M059J (cell line): Measurements from ENCODE around the gene ADAP1. TPM values are rescaled to one million over a fixed set of nuclear protein-coding genes. Genes with fewer than 3 reads are reported as not detected.
A peak's percentile ranks its signal among the peaks of the same experiment; 100 is the strongest.
"Not testable (repeated sequence)": the region's sequence is repeated elsewhere in the genome, so short reads cannot be mapped to it uniquely, and the experiment has no call there.

Source experiments
- DNase-seq: peaks from one replicate; pipeline ENCODE4 v3.0.0-alpha.2; 2012; ENCODE audit warnings: low read depth
- total RNA-seq: library from RNA; depleted of rRNA; stranded (reverse); fragments of >200 nt; shearing (Covaris generic); gene quantifications from 2 replicates; pipeline ENCODE4 v1.2.3, GENCODE V29; 2014; rRNA removed

ADAP1 gene, protein sequence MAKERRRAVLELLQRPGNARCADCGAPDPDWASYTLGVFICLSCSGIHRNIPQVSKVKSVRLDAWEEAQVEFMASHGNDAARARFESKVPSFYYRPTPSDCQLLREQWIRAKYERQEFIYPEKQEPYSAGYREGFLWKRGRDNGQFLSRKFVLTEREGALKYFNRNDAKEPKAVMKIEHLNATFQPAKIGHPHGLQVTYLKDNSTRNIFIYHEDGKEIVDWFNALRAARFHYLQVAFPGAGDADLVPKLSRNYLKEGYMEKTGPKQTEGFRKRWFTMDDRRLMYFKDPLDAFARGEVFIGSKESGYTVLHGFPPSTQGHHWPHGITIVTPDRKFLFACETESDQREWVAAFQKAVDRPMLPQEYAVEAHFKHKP
- 0.37 and 0.84 TPM in 2 replicates for total RNA-seq

DNA sequence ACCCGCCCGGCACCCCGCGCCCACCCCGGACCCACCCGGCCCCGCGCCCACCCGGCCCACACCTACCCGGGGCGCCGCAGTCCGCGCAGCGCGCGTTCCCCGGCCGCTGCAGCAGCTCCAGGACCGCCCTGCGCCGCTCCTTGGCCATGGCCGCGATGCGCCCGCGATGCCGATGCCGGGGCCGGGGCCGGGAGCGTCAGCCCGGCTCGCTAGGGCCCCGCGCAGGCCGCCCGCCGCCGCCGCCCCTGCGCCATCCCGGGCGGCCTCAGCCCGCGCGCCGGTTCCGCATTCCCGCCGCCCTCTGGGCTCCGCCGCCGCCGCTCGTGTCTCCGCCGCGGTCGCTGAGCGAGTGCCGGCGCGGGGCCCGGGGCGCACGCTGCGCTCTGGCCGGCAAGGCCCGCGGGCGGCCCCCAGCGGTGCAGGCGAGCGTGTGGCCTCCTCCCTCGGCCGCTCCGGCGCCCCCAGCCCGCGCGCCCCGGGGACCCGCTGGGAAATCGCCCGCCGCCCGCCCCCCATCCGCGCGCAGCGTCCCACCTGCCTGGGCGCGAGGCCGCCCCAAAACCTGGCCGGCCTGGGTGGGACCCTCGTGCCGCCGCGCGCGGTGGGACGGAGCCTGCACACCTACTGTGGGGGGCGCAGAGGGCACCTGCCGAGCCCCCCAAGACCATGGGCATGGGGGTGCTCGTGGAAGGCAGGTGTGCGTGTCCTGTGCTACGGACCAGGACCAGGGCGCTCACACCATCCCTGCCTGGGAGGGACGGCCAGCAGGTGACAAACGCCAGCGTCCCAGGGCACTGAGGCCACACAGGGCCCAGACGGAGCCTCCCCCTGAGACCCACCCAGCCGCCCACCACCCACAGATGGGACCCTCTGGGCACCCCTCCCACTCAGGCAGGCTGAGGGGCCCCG is at the start of gene ADAP1:
TSS of gene ADAP1 (minus strand) at position 351 of the 909 bp plus-strand sequence. CDS start at position 148, 203 bp downstream.
- no peak for DNase-seq

DNA sequence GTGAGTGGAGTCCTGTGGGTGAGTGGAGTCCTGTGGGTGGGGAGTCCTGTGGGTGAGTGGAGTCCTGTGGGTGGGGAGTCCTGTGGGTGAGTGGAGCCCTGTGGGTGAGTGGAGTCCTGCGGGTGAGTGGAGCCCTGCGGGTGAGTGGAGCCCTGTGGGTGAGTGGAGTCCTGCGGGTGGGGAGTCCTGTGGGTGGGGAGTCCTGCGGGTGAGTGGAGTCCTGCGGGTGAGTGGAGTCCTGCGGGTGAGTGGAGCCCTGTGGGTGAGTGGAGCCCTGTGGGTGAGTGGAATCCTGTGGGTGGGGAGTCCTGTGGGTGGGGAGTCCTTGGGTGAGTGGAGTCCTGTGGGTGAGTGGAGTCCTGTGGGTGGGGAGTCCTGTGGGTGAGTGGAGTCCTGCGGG is 48.0 kb upstream of the ADAP1 start:
- DNase-seq, result not testable (repeated sequence)

DNA sequence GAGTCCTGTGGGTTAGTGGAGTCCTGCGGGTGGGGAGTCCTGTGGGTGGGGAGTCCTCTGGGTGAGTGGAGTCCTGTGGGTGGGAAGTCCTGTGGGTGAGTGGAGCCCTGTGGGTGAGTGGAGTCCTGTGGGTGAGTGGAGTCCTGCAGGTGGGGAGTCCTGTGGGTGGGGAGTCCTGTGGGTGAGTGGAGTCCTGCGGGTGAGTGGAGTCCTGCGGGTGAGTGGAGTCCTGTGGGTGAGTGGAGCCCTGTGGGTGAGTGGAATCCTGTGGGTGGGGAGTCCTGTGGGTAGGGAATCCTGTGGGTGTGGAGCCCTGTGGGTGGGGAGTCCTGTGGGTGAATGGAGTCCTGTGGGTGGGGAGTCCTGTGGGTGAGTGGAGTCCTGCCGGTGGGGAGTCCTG is 47.5 kb upstream of the ADAP1 start:
- DNase-seq, result not testable (repeated sequence)

DNA sequence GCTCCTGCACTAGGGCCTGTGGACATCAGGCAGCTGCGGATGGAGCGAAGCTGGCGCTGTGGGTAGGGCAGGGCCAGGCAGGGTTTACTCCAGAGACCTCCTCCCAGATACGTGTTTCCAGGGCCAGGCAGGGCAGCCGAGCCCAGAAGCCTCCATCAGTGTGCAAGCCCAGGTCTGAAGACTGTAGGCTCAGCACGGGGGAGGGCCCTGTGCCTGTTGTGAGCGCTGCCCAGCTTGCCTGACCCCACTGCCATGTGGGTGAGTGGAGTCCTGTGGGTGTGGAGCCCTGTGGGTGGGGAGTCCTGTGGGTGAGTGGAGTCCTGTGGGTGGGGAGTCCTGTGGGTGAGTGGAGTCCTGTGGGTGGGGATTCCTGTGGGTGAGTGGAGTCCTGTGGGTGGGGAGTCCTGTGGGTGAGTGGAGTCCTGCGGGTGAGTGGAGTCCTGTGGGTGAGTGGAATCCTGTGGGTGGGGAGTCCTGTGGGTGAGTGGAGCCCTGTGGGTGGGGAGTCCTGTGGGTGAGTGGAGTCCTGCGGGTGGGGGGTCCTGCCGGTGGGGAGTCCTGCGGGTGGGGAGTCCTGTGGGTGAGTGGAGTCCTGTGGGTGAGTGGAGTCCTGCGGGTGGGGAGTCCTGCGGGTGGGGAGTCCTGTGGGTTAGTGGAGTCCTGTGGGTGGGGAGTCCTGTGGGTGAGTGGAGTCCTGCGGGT is 46.7 kb upstream of the ADAP1 start:
- DNase-seq, result peak; percentile 16

DNA sequence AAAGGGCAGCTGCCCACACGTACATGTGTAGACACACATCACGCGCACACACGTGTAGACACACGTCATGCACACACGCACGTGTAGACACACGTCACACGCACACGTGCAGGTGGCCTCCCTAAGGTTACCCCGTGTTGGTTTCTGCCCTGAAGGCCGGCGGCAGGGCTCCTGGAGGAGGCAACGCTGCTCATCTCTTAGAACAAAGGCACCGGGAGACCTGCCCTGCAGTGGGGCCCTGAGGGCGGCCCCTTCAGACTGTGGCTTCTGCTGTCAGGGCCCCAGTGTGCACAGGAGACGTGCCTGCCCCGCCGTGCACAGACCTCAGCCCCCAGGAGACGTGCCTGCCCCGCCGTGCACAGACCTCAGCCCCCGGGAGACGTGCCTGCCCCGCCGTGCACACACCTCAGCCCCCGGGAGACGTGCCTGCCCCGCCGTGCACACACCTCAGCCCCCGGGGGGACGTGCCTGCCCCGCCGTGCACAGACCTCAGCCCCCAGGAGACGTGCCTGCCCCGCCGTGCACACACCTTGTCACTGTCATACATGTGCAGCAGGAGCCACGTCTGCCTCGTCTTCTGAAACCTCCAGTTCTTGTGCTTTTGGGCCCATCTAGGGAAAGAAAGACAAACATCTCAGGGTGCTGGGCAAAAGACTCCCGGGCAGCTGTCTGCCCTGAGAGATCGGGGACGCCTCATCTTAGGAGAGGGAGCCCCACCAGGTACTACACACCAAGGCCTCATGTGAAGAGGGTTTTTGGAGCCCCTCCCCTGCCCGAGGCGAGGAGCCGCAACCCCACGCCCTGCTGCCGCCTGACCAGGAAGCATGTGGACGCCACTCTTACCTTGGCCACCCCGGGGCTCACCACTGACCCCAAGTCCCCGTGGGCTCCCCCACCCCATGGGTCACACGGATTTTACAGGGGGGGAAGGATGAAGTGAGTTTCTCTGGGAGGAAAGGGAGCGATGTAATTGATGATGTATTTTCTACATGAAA is 45.8 kb upstream of the ADAP1 start:
- DNase-seq, result no peak

DNA sequence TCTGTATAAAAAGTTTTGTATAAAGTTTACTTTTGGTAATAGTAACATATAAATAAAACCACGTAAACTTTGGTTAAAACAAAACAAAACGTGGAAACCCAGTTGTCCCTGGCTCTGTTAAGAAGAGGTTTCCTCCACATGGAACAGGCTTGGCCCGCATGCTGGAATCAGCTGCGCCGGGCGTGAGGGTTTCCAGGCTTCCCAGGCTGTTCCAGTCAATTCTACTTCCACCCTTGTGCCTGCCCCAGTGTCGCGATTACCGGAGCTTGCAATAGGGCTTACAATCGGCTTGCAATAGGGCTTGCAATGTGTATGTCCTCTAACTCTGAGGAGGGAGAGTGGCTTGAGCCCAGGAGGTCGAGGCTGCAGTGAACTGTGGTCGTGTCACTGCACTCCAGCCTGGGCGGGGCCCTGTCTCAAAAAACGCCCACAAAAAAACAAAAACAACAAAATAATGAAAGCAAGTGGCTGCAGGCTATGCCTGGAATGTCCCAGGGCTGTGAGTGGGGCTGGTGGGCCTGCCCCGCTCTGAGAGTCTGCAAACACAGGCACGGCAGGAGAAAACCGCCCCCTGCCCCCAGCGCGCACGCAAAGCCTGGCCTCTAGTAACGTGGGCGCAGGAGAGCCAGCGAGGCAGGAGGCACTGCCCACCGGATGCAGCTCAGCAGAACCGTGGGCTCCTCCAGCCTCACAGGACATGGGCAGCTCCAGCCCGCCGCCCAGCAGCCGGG is 44.8 kb upstream of the ADAP1 start:
- no peak for DNase-seq

DNA sequence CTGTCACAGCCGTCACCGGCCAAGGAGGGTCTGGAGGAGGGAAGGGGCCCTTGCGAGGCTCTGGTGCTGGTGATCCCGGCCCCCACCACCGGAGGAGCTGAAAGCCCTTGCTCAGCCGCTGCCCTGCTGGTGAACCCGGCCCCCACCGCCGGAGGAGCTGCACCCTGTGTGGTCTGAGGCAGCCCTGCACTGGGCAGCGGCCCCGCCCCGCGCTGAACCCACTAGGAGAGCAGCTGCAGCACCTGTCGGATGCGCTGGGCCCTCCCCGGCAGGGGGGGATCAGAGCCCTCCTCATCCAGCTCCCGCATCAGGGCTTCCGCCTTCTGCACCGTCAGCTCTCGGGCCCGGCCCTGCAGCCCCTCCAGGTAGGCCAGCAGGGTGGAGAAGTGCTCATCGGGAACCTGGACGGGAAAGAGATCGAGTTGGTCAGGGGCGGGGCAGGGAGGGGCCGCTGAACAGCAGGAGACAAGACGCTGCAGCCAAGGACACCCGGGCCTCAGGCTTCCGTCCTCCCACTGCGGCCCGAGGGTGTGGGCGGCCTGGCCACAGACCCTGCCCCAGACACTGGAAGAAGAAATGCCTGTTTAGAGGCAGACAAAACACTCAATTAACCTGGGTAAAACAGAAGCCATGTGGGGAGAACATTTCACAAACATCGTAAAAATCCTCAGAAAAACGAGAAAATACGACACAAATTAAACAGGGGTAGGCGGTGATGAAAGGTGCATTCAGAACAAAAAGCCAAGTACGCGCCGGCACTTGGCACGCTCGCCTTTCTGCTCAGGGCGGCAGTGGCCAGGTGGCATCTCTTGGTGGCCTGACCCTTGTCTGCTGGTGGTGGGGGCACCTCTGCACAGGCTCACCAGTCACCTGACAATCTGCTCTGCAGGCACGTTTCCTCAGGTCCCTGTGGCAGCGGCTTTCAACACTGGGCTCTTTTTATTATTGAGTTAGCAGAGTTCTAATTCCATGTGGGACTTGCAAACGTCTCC is 43.2 kb upstream of the ADAP1 start:
- no peak for DNase-seq

DNA sequence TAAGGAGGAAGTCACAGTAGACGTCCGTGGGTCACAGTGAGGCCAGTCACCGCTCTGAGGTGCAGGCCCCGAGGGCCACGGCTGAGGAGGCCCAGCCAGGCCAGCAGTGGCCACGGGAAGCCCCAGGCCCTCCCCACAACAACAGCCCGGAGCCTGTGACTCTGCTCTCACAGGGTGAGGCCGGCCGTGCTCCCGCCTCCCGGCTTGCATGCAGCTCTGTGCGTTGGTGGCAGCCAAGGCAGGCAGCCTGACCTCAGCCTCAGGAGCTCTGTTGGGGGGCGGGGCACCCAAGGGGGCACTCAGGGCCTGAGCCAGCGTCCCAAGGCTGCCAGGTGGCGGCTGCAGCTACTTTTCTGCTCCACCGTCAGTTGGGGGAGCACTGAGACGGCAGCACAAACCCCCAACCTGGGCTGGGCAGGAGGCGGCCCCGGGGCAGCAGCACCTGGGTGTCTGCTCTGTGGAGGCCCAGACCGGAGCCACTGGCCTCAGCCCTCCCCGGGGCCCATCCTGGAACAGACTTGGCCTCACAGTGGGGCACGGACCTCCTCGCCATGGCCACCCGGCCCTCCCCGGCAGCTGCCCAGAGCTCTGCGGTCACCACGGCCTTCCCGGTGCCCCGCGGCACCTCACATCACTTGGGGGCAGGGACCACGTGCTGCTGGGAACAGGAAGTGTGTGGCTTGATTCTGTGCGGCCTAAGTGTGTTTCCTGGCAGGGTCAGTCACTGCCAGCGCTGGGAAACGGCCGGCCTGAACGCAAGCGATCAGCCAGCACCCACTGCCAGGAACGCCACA is 41.8 kb upstream of the ADAP1 start:
- no peak for DNase-seq

DNA sequence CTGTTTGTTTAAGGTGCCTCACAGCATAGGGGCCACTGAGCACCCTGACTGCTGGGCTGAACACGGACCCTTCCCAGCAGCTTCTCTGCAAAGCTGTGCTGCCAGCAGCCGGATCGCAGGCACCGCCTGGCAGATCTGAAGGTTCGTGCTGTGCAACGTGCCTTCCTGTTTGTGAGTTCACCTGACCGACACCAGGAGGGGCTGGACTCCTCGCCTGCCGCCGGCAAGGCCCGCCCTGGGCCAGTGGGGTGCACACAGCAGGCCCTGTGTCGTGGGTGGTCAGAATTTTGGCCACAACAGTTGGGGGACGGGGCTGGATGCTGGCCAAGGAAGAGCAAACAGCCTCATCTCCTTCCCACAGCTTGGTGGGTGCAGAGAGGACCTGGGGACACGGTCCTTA is 41.1 kb upstream of the ADAP1 start:
- no peak for DNase-seq

DNA sequence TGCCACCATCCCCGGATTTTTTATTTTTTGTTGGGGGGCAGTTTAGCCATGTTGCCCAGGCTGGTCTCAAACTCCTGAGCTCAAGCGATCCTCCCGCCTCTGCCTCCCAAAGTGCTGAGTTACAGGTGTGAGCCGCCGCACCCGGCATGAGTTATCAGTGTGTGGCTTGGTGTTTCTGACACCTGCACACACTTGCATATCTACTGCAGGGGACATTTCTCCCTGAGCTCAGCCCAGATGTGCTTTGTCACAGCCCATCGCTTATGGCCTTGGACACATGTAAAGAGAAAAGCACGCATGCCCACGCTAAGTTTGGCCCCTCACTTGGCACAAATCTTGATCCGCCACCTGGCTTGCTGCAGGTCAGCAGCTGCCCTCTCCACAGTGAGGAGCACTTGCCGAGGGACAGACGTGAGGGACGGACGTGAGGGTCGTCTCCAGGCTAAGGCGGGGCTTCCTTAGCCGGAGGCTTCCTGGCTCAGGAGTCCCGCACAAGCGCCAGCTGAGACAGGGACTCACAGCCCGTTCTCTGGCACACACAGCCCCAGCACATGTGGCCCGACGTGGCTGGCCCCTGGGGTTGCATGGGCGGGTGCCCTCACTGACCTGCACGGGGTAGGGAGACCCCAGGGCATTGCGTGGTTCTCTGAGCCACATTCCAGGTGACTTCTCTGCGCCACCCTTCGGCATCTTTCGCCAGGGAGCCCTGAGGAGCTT is 40.3 kb upstream of the ADAP1 start:
- DNase-seq, result no peak

DNA sequence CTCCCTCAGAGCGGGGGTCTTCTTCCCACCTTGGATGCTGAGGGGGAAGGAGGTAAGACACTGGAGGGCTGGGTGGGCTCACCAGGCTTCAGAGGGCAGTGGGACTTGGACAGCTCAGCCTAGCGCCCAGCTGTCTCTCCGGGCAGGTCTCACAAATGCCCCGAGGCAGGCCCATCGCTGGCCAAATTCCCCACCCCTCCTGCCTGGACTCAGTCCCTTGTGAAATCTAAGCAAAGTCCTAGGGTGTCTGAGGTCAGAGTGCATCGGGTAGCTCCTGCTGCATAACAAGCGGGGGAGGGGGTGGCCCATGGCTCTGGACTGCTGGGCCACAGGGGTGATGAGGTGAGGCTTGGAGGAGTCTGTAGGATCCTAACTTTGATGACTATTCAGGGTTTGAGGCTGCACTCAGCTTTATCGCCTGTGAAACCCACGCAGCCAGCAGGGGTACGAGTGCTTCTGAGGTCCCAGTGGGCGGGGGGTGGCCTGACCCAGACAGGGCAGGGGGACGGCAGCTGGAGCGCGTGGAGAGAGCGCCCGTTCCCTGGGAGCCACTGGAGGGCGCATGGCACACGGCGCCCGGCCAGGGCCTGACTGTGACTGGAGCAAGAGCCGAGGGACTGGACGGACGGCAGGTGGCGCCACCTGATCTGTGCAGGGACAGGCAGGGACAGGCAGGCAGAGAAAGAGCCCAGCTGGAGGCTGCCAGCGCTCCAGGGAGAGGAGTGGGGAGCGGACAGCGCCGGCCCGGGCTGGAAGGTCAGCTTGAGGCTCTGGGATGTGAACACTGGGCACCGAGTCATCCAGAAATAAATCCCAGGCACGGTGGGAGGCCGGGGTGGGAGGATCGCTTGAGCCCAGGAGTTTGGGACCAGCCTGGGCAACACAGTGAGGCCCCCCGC is 38.5 kb upstream of the ADAP1 start:
- peak; percentile 92 for DNase-seq

DNA sequence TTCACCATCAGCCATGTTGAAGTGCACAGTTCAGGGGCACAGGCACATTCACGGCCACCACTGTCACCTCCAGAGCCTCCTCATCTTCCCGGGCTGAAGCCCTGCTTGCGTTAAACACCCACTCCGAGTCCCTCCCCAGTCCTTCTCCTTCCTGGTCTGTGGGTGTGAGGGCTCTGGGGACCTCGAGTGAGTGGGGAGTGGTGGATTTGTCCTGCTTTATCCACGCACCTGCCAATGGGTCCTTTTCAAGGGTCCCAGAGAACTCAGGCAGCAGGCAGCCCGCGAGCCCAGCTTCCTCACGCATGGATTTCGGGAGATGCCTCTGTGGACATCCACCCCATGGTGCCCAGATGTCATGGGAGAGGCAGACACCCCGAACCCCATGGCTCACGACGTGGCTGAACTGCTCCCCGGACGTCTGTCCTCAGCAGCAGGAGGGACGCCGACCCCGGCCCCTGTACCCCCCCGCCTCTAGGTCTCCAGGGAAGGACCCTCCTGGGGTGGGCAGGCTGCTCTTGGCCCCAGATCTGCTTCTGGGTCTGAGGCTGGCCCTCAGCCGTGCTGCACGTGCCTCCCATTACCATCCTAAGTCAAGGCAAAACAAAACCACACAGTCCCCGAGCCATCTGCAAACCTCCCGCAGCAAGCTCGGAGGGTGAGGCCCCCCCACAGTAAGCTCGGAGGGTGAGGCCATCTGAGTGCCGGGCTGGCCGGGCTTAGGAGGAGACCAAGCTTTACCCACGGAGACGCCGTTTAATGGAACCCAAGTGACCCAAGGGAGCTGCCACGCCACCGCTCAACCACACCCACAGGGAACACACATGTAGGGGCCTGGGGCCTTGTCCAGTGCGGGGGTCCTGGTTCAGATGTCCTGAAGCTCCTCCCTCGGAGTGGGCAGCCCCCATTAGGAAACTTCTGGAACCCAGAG is 37.5 kb upstream of the ADAP1 start:
- no peak for DNase-seq

DNA sequence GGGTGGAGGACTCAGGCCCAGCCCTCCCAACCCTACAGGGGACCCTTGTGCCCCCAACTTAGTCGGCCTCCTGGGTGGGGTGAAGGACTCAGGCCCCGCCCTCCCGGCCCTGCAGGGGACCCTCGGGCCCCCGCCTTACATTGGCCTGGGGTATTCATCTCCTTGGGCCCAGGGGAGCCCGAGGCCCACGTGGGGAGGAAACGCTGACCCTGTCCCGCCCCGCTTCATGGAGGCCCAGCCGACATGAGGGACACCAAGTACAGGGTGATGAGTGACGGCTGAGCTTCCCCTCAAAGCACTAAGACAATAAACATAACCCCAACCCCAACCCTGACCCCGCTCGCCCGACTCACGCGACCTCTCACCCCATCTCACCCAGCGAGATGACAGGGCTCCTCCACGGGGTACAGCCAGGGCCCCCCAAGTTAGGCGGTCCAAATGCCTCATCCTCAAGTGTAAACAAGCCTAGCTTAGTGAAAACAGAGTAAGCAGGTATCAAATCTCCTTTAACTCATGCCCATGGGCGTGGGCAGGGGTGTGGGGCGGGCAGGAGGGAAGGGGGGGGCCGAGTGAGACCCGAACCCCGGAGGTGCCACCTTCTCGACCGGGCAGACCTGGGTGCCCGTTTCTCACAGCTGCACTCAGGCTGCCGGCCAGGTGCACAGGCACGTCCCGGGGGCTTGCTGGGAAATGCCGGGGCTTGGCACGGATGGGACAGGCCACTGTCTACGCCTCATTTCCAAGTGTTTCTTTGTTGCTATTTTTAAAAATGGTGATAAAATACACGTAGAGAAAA is 36.7 kb upstream of the ADAP1 start:
- DNase-seq, result no peak

DNA sequence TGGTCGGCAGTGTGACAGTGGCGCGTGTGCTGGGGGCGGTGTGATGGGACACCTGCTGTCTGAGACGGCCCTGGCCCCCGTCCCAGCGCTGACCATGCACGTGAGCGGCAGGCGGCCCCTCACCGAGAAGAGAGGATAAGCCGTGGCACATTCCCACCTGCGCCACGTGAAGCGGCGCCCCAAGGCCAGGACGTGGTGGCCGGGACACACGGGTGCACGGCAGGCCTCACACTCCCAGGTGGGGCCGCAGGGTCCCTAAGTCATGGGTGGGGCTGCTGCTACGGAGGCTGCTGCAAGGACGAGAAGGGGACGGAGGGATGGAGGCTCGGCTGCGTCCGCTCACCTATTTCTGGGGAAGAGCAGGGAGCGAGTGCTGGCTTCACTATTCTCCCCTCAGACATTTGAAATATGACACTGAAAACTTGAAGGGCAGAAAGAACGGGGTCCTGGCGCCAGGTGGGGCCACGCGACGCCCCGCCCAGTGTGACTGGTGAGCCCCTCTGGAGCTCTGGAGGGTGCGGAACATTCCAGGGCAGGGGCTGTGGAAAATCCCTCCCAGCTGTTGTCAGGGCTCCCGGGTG is 36.0 kb upstream of the ADAP1 start:
- DNase-seq, result no peak
